Measurements from ENCODE around the gene ENTREP1.
A peak's percentile ranks its signal among the peaks of the same experiment; 100 is the strongest.
"Not testable (repeated sequence)": the region's sequence is repeated elsewhere in the genome, so short reads cannot be mapped to it uniquely, and the experiment has no call there.

ENTREP1 gene

DNA sequence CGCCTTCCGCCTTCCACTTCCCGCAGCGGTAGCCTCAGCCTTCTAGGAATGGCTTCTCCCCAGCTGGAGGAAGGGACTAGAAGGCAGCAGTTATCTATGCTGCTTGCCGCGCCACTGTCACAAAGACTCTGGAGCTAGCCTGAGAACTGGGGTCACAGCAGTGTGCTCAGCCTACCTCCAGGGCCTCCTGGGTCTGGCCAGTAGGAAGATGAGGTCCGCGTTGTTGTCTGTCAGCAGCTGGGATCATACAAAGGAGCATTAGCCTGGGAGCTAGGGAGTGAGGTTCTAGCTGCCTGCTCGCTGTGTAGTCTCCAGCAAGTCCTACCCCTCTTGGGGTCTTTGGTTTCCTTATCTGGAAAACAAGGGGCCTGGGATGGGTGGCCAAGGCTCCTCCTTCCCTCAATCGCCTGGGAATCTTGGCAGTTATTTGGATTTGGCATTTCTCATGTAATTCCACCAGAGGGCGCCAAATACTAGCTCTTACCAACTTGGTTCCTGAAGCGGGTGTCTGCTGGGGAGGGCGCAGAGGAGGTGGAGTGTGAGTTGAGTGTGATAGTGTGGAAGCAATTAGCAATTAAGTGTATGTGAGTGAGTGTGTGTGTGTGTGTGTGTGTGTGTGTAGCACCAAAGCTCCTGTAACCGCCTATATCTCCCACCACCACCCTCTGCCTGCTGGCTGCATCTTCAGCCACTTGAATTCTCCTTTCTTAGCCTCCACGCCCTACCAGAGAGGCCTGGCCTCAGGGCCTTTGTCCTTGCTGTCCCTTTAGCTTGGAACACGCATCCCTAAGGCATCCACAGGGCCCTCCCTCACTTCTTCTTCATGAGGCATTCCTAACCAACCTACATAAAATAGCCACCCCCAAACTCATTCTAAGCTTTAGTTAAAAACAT is 97.1 kb downstream of the ENTREP1 start:
- DNase-seq, result peak; percentile 48

DNA sequence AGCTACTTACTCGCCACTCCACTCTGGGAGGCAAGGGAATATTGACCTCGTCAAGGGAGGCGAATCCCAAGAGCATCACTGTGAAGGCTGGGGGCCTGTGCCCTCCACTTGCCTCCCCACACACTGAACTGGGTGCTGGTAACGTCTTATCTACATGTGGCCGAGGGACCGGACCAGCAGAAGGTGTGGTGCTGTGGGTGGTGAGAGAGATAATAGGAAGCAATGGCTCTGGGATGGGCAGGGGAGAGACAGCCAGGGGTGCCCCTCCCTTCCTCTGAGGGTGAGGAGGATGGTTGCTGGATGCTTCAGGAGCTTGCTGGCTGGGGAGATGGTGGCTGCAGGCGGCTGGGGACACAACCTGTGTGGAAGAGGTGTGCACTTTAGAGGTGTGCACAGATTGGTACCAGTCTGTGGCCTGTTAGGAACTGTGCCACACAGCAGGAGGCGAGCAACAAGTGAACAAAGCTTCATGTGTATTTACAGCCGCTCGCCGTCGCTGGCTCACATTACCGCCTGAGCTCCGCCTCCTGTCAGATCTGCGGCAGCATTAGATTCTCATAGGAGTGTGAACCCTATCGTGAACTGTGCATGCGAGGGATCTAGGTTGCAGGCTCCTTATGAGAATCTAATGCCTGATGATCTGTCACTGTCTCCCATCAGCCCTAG is 100.3 kb downstream of the ENTREP1 start:
- DNase-seq, result no peak

DNA sequence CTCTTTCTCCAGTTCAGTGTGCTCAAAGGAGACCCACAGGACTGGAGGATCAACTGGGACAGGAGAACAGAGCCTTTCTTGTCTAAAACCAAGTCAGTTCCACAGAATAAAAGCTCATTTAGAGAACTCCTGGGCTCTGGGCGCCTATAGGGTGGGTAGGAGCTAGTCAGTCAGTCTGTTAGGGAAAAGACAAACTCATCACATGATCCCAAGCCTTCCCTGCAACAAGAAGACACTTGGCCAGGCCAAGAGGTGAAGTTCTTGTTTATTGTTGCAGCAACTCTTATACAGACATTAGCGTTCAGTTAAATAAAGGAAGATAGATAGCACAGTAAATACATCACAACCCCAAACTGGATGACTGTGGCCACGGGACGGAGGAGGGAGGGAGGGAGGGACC is 102.3 kb downstream of the ENTREP1 start:
- DNase-seq, result no peak

DNA sequence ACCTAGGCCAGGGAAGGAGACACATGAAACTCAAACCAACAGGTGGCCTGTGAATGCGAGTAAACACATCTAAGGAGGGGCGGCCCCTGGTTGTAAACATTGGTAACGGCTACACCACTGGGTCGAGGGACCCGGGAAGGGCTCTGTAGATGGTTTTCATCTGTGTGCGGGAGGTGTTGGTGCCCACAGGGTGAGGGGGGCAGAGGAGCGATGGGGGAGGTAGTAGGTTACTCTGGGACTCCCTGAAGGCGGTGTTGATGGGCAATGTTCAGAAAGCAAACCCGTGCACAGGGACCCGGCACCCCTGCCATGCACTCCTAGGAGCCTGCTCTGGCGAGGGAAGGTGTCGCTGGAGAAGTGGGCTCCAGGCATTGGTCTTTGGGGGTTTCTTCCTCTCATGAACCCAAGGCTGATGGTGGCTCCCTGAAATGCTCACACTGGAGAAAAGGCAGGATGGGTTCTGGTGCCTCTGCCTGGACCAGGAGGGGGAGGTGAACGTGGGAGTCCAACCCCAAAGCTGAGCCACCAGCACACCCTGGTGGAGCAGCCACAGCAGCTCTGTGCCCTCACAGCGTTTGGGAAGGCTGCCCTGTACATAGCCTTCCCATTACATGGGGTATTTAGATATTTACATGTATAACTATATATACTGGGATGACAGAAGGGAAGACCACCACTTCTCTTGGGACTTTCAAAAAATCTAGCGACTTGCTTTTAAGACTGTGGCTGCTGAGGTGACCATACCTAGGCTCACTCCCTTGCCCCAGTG is 103.2 kb downstream of the ENTREP1 start:
- no peak for DNase-seq

DNA sequence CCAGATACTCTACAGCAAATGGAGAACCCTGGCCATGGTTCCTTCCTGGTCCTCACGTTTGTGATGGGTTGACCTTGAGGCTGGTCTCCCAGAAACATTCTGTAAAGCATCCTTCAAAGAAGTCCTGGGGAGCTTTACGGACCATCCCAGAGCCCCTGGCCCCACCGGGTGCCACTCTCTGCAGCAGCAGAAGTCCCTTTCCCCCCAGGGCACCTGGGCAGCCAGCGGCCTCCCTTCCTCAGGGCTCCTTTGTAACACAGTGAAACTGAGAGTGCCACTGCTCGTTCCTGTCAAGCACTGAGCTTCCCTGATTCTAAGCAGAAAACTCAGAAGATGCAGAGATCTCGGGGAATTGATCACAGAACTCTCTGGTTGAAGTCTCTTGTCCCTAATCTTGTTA is 104.3 kb downstream of the ENTREP1 start:
- DNase-seq, result no peak

DNA sequence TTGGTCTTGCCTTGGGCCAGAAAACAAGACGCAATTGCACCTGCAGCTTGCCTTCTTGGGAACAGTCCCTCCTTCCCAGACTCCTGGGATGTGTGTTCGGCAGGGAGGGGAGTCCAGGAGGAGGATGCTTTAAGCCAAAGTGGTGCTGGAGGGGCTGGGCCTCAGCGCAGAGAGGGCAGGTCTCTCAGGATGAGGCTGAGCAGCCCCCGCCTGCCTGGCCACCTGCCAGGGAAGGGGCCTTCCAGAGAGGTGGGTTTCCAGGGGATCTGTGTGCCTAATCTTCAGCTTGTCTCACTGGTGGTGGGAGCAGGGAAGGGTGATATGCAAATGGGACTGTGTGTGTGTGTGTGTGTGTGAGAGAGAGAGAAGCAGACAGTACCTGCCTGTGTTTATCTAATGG is 105.2 kb downstream of the ENTREP1 start:
- no peak for DNase-seq

DNA sequence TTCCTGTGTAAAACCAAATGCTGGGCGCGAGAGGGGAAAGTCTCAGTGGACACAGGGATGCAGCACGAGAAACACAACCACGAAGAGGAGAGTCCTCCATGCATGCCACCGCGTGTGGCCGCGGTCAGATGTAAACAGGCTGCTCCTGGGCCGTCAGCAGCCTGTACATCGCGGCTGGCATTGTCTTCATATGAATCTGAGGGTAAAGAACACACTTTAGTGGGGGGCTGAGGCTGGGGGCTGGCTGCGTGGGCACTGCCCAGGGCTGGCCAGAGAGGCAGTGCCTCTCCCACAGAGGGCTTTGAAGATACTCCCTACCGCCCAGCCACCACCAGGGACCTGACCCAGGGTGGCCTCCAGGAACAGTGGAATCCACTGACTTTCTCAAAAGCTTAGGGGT is 106.2 kb downstream of the ENTREP1 start:
- no peak for DNase-seq

DNA sequence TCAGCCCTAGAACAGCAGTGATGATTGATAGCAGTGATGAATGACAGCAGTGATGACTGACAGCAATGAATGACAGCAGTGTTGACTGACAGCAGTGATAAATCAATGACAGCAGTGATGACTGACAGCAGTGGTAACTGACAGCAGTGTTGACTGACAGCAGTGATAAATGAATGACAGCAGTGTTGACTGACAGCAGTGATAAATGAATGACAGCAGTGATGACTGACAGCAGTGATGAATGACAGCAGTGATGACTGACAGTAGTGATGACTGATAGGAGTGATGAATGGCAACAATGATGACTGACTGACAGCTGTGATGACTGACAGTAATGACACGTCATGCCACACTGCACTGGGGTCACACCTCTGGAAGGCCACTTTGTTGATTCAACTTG is 106.8 kb downstream of the ENTREP1 start:
- DNase-seq, result no peak

DNA sequence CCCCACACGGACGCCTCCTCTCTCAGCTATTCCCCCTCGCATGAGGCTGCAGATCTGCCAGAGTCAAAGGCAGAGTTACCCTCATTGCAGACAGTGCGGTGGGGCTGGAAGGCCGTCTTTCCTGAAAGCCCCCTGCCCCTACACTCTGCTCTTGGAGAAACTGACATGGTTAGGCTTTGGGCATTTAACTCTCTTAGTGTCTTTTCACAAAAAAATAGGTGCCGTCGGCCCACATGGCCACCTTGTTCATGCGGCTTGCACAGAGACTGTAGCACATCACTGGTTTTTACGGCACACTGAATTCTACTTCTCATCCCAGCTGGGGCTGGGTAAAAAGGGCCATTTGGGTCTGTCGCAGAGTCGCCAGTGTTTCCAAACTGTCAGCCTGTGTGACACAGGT is 107.6 kb downstream of the ENTREP1 start:
- no peak for DNase-seq

DNA sequence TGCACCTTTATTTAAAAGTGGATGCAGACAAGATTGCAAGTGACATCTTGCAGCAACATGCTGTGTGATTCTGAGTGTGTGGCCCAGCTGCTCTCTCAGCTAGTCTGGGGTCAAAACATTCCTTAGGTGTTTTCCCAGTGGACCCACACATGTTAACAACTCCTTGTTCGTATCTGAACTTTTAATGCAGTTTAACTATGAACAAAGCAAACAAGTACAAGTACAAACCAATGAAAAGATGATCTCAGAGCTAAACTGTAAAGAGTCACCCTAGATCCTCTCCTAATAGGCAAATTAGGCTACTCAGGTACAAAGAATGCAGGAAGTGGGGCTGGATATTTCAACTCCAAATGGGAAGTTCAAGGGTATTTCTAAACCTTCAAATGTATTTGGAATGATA is 108.4 kb downstream of the ENTREP1 start:
- no peak for DNase-seq

DNA sequence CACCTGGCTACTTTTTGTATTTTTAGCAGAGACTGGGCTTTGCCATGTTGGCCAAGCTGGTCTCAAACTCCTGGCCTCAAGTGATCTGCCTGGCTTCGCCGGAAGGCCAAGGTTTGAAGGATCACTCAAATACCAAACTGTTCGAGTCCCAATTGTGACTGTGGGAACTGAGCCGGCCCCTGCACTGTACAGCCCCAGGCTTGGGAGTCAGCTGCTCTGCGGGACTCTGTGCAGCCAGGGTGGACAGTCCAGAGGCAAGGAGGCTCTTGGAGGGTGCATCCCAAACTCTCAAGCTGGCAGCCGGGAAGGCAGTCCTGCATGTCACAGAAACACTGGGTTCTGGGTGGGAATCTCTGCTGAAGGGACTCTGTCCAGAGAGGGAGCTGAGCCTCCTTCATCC is 109.0 kb downstream of the ENTREP1 start:
- no peak for DNase-seq

DNA sequence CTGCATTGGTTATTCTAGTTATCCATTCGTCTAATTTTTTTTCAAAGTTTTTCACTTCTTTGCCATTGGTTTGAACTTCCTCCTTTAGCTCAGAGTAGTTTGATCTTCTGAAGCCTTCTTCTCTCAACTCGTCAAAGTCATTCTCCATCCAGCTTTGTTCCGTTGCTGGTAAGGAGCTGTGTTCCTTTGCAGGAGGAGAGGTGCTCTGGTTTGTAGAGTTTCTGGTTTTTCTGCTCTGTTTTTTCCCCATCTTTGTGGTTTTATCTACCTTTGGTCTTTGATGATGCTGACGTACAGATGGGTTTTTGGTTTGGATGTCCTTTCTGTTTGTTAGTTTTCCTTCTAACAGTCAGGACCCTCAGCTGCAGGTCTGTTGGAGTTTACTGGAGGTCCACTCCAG is 114.6 kb downstream of the ENTREP1 start:
- not testable (repeated sequence) for DNase-seq

DNA sequence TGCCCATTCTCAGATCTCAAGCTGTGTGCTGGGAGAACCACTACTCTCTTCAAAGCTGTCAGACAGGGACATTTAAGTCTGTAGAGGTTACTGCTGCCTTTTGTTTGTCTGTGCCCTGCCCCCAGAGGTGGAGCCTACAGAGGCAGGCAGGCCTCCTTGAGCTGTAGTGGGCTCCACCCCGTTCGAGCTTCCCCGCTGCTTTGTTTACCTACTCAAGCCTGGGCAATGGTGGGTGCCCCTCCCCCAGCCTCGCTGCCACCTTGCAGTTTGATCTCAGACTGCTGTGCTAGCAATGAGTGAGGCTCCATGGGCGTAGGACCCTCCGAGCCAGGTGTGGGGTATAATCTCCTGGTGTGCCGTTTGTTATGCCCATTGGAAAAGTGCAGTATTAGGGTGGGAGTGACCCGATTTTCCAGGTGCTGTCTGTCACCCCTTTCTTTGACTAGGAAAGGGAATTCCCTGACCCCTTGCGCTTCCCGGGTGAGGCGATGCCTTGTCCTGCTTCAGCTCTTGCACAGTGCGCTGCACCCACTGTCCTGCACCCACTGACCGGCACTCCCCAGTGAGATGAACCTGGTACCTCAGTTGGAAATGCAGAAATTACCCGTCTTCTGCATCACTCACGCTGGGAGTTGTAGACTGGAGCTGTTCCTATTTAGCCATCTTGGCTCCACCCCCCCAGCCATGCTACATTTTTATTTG is 115.4 kb downstream of the ENTREP1 start:
- peak; percentile 24 for DNase-seq

Data from CD4-positive, alpha-beta T cell treated with Interleukin-12 subunit alpha and Interleukin-12 subunit beta, for 1 hour (primary cell).